Measurements from ENCODE around the gene RBP2. TPM values are rescaled to one million over a fixed set of nuclear protein-coding genes. Genes with fewer than 3 reads are reported as not detected.

Gene RBP2
- total and polyA plus RNA-seq, 10 of the 15 experiments (the other 5 are each of a cell fraction or from before 2014, with no cell fraction given) = not detected

DNA sequence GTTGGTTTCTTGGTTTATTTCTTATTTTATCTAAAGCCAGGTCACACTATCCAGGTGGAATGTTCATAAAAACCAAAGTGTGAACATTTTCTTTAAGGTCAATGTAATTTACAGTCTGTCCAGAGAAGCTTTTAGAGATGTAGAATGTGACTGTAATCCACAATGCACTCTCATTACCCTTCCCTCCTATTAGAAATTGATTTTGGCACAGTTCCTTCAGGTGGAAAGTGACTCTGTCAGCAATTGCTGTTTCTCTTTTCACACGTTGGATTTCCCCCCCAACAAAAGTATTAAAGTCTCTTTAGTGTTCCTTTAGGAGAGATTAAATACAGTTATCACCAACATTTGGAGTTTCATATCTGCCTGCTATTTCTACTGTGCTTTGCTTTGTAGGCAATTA, 55.3 kb downstream of the RBP2 start (continued):
- TF ChIP-seq POLR2AphosphoS2 (IDR thresholded peaks at IDR 0.05; ENCODE audit: low read depth, low read length) = no peak

DNA sequence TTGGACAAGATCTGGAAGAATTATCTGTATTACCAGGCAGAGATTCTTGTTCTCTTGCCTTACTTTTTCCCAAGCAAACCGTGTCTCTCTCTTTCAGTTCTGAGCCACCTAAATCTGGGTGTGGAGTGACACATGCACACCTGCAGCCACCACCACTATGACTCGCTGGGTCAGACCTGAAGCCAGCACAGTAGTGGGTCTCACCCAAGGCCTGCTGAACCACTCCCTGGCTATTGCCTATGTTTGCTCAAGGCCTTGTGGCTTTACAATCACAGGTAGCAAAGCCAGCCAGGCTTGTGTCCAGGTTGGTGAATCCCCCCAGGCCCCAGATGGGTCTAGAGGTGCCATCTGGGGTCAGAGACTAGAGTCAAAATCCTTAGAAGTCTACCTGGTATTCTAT, 58.2 kb downstream of the RBP2 start:
- Histone ChIP-seq H3K36me3 (ENCODE audit: control insufficient read depth in 2 of 2, insufficient read depth in 2 of 2, low read length in 1 of 2) (no peaks in the 10 kb centered on the region; a peak in 1 of 4 replicates), H3K79me2 (ENCODE audit: control insufficient read depth, insufficient read depth, low read length) (no peaks in the 10 kb centered on the region), H4K20me1 (ENCODE audit: control insufficient read depth, insufficient read depth) (no peaks in the 10 kb centered on the region), H2AFZ (ENCODE audit: control insufficient read depth, low read depth, low read length) (no peak overlapping the region), H3K9ac (ENCODE audit: control insufficient read depth, insufficient read depth, low read length) (no peak overlapping the region), H3K4me2 (ENCODE audit: control insufficient read depth, insufficient read depth) (no peak overlapping the region), H3K27ac (ENCODE audit: control insufficient read depth, insufficient read depth) (no peak overlapping the region), H3K4me1 (ENCODE audit: control insufficient read depth, insufficient read depth, low read length) (no peaks in the 10 kb centered on the region), H3K9me3 (replicated peaks; ENCODE audit: control insufficient read depth, insufficient read depth, low read length) (no peaks in the 10 kb centered on the region; the same call in 2 of the 3 replicates), H3K4me3 (no peak overlapping the region), H3K27me3 (replicated peaks in 1 of 2; ENCODE audit: control insufficient read depth in 2 of 2, insufficient read depth in 2 of 2, low read length in 1 of 2) (no peaks in the 10 kb centered on the region)
- DNase-seq (ENCODE audit: low read depth, low spot score) = no peak
- no TSS peak for BruUV-seq (replicated peaks)
- SMC1A ChIA-PET (ENCODE audit: uncharacterized antibody, unreplicated experiment) = interaction anchor here (1.3 kb wide), 1 partner anchor 9 kb away, joined by 4 read pairs; no protein-coding TSS in a partner anchor
- intact Hi-C loops (cut with micrococcal nuclease; ENCODE audit: unreplicated experiment) (no loop called here), in situ Hi-C loops (cut with MboI) (no loop called here)
- CTCF ChIA-PET = no interaction called here
- no peak for FAIRE-seq
- ATAC-seq = no peak
- POLR2A ChIA-PET = no interaction called here
- WGBS (ENCODE audit: insufficient coverage, insufficient replicate concordance, low lambda C conversion rate, missing lambda C conversion rate) = 47% methylated on average over 2 of the region's 2 CpGs
- RAD21 ChIA-PET (ENCODE audit: unreplicated experiment) = no interaction called here
- TF ChIP-seq TAF1 (IDR thresholded peaks at IDR 0.05; ENCODE audit: borderline replicate concordance, low read depth, low read length) (no peak), PAX5 (IDR thresholded peaks at IDR 0.05; ENCODE audit: borderline replicate concordance, low read depth, low read length) (no peak), CHD4 (IDR thresholded peaks at IDR 0.05) (no peak), NR2C2 (IDR thresholded peaks at IDR 0.05; ENCODE audit: borderline replicate concordance, control insufficient read depth, insufficient read length, low read depth) (no peak)
- TF ChIP-seq, protein P1, sequence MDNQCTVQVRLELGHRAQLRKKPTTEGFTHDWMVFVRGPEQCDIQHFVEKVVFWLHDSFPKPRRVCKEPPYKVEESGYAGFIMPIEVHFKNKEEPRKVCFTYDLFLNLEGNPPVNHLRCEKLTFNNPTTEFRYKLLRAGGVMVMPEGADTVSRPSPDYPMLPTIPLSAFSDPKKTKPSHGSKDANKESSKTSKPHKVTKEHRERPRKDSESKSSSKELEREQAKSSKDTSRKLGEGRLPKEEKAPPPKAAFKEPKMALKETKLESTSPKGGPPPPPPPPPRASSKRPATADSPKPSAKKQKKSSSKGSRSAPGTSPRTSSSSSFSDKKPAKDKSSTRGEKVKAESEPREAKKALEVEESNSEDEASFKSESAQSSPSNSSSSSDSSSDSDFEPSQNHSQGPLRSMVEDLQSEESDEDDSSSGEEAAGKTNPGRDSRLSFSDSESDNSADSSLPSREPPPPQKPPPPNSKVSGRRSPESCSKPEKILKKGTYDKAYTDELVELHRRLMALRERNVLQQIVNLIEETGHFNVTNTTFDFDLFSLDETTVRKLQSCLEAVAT (IDR thresholded peaks at IDR 0.05) = no peak
- TF ChIP-seq, protein P2, sequence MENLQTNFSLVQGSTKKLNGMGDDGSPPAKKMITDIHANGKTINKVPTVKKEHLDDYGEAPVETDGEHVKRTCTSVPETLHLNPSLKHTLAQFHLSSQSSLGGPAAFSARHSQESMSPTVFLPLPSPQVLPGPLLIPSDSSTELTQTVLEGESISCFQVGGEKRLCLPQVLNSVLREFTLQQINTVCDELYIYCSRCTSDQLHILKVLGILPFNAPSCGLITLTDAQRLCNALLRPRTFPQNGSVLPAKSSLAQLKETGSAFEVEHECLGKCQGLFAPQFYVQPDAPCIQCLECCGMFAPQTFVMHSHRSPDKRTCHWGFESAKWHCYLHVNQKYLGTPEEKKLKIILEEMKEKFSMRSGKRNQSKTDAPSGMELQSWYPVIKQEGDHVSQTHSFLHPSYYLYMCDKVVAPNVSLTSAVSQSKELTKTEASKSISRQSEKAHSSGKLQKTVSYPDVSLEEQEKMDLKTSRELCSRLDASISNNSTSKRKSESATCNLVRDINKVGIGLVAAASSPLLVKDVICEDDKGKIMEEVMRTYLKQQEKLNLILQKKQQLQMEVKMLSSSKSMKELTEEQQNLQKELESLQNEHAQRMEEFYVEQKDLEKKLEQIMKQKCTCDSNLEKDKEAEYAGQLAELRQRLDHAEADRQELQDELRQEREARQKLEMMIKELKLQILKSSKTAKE (IDR thresholded peaks at IDR 0.05; ENCODE audit: low read depth, poor library complexity, severe bottlenecking) = no peak
- TF ChIP-seq, protein P3, sequence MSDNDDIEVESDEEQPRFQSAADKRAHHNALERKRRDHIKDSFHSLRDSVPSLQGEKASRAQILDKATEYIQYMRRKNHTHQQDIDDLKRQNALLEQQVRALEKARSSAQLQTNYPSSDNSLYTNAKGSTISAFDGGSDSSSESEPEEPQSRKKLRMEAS (IDR thresholded peaks at IDR 0.05; ENCODE audit: low read depth, low read length) = no peak
- TF ChIP-seq, protein P4, sequence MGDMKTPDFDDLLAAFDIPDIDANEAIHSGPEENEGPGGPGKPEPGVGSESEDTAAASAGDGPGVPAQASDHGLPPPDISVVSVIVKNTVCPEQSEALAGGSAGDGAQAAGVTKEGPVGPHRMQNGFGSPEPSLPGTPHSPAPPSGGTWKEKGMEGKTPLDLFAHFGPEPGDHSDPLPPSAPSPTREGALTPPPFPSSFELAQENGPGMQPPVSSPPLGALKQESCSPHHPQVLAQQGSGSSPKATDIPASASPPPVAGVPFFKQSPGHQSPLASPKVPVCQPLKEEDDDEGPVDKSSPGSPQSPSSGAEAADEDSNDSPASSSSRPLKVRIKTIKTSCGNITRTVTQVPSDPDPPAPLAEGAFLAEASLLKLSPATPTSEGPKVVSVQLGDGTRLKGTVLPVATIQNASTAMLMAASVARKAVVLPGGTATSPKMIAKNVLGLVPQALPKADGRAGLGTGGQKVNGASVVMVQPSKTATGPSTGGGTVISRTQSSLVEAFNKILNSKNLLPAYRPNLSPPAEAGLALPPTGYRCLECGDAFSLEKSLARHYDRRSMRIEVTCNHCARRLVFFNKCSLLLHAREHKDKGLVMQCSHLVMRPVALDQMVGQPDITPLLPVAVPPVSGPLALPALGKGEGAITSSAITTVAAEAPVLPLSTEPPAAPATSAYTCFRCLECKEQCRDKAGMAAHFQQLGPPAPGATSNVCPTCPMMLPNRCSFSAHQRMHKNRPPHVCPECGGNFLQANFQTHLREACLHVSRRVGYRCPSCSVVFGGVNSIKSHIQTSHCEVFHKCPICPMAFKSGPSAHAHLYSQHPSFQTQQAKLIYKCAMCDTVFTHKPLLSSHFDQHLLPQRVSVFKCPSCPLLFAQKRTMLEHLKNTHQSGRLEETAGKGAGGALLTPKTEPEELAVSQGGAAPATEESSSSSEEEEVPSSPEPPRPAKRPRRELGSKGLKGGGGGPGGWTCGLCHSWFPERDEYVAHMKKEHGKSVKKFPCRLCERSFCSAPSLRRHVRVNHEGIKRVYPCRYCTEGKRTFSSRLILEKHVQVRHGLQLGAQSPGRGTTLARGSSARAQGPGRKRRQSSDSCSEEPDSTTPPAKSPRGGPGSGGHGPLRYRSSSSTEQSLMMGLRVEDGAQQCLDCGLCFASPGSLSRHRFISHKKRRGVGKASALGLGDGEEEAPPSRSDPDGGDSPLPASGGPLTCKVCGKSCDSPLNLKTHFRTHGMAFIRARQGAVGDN (IDR thresholded peaks at IDR 0.05) = no peak
- TF ChIP-seq, protein P5, sequence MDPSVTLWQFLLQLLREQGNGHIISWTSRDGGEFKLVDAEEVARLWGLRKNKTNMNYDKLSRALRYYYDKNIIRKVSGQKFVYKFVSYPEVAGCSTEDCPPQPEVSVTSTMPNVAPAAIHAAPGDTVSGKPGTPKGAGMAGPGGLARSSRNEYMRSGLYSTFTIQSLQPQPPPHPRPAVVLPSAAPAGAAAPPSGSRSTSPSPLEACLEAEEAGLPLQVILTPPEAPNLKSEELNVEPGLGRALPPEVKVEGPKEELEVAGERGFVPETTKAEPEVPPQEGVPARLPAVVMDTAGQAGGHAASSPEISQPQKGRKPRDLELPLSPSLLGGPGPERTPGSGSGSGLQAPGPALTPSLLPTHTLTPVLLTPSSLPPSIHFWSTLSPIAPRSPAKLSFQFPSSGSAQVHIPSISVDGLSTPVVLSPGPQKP (IDR thresholded peaks at IDR 0.05; ENCODE audit: low read depth, low read length) = no peak

All from GM12878 (cell line).